Neural cell (in vitro differentiated cells): ENCODE data around the gene SCAP. TPM values are rescaled to one million over a fixed set of nuclear protein-coding genes. Genes with fewer than 3 reads are reported as not detected.

ENCODE experiments used
- H2AFZ ChIP-seq: fragments of 200-600, 300-800 bp; sonication (generic), shearing (Covaris generic); 2 replicates; pipeline ENCODE4 v1.6.0; 2014; ENCODE audit warnings: low read depth, mild to moderate bottlenecking, antibody characterized with exemption, low read length, moderate library complexity
- H3F3A ChIP-seq: fragments of 200-600 bp; shearing (Covaris generic); 2 replicates; pipeline ENCODE4 v1.6.1; 2016; ENCODE audit warnings: mild to moderate bottlenecking, moderate library complexity, mixed read lengths, antibody characterized with exemption, low read length; ENCODE audit not compliant: insufficient read depth, poor library complexity, severe bottlenecking
- H3K27ac ChIP-seq: fragments of 200-600, 300-800 bp; sonication (generic), shearing (Covaris generic); 2 replicates; pipeline ENCODE4 v1.5.1; 2014; ENCODE audit warnings: mild to moderate bottlenecking, low read length, moderate library complexity
- H3K27me3 ChIP-seq: fragments of 300-800, 200-600 bp; sonication (generic), shearing (Covaris generic); 2 replicates; pipeline ENCODE4 v1.6.0; 2014; ENCODE audit warnings: mild to moderate bottlenecking, low read depth, low read length, moderate library complexity; ENCODE audit not compliant: insufficient read depth
- H3K36me3 ChIP-seq: fragments of 300-800, 200-600 bp; sonication (generic), shearing (Covaris generic); 2 replicates; pipeline ENCODE4 v1.5.1; 2014; ENCODE audit warnings: mild to moderate bottlenecking, antibody characterized with exemption, low read length, moderate library complexity; ENCODE audit not compliant: insufficient read depth
- H3K4me2 ChIP-seq: fragments of 300-800, 200-600 bp; sonication (generic), shearing (Covaris generic); 2 replicates; pipeline ENCODE4 v1.6.0; 2014; ENCODE audit warnings: mild to moderate bottlenecking, low read length
- H3K4me3 ChIP-seq: fragments of 300-800, 200-600 bp; sonication (generic), shearing (Covaris generic); 2 replicates; pipeline ENCODE4 v1.5.1; 2014; ENCODE audit warnings: mild to moderate bottlenecking, low read length, moderate library complexity
- H3K79me2 ChIP-seq: fragments of 200-600 bp; shearing (Covaris generic); replicated peaks from 2 replicates; pipeline ENCODE4 v1.6.0; 2014; ENCODE audit warnings: mild to moderate bottlenecking, low read length, moderate library complexity; ENCODE audit not compliant: insufficient read depth
- H3K9ac ChIP-seq: fragments of 300-800, 200-600 bp; sonication (generic), shearing (Covaris generic); 2 replicates; pipeline ENCODE4 v1.6.1; 2016; ENCODE audit warnings: mild to moderate bottlenecking, low read length, mixed read lengths
- H3K9me2 ChIP-seq: fragments of 200-600 bp; shearing (Covaris generic); 2 replicates; pipeline ENCODE4 v1.6.1; 2016; ENCODE audit warnings: mild to moderate bottlenecking, low read length, mixed read lengths; ENCODE audit not compliant: insufficient read depth
- H3K9me3 ChIP-seq: fragments of 200-600, 300-800 bp; sonication (generic), shearing (Covaris generic); 2 replicates; pipeline ENCODE4 v1.6.1; 2016; ENCODE audit warnings: mild to moderate bottlenecking, mixed run types, low read length, moderate library complexity, mixed read lengths
- H4K20me1 ChIP-seq: fragments of 200-600 bp; shearing (Covaris generic); 2 replicates; pipeline ENCODE4 v1.6.1; 2016; ENCODE audit warnings: mild to moderate bottlenecking, mixed run types; ENCODE audit not compliant: insufficient read depth
- CTCF ChIP-seq: fragments of 450-650 bp; IDR thresholded peaks from 2 replicates; pipeline ENCODE4 v1.5.1; 2014; ENCODE audit warnings: antibody characterized with exemption, mild to moderate bottlenecking, moderate library complexity; ENCODE audit not compliant: poor library complexity, severe bottlenecking
- EP300 ChIP-seq: fragments of 450-650 bp; conservative IDR thresholded peaks from 2 replicates; pipeline ENCODE4 v1.6.1; 2014; ENCODE audit warnings: antibody characterized with exemption, mild to moderate bottlenecking, moderate library complexity; ENCODE audit not compliant: poor library complexity, severe bottlenecking
- EZH2 ChIP-seq: fragments of 200-600, 300-800 bp; shearing (Covaris generic), sonication (generic); IDR thresholded peaks from 2 replicates; pipeline ENCODE4 v1.6.1; 2014; ENCODE audit warnings: antibody characterized with exemption, low read length, borderline replicate concordance, mild to moderate bottlenecking; ENCODE audit not compliant: insufficient read depth, poor library complexity, severe bottlenecking
- MXI1 ChIP-seq: fragments of 450-650 bp; conservative IDR thresholded peaks from 2 replicates; pipeline ENCODE4 v1.6.1; 2014; ENCODE audit warnings: antibody characterized with exemption, mild to moderate bottlenecking; ENCODE audit not compliant: poor library complexity, severe bottlenecking
- POLR2AphosphoS5 ChIP-seq: IDR thresholded peaks from 2 replicates; pipeline ENCODE4 v1.6.1; 2012
- RAD21 ChIP-seq: fragments of 450-650 bp; conservative IDR thresholded peaks from 2 replicates; pipeline ENCODE4 v1.6.1; 2014; ENCODE audit warnings: antibody characterized with exemption, mild to moderate bottlenecking, moderate library complexity
- REST ChIP-seq: IDR thresholded peaks from 2 replicates; pipeline ENCODE4 v1.6.1; 2012; ENCODE audit warnings: borderline replicate concordance
- SMC3 ChIP-seq: fragments of 450-650 bp; conservative IDR thresholded peaks from 2 replicates; pipeline ENCODE4 v1.6.1; 2014; ENCODE audit warnings: antibody characterized with exemption, mild to moderate bottlenecking, moderate library complexity; ENCODE audit not compliant: poor library complexity
- TAF1 ChIP-seq: IDR thresholded peaks from 2 replicates; pipeline ENCODE4 v1.6.1; 2012; ENCODE audit warnings: low read depth
- polyA plus RNA-seq: library from polyadenylated mRNA; depleted of rRNA; stranded (reverse); fragments of >200 nt; gene quantifications from 2 replicates; pipeline ENCODE4 v1.2.3, GENCODE V29; 2014

SCAP gene
- polyA plus RNA-seq, 1 donor from 2014 or later = 58.0 TPM

- Histone ChIP-seq H3K79me2 (no peaks in the 10 kb centered on the region), H3K4me2 (no peak overlapping the region), H3K4me3 (no peak overlapping the region), H3K9me3 (no peaks in the 10 kb centered on the region), H3F3A (no peaks in the 10 kb centered on the region), H3K9ac (no peak overlapping the region), H3K27me3 (no peaks in the 10 kb centered on the region), H3K9me2 (no peaks in the 10 kb centered on the region), H3K36me3 (no peaks in the 10 kb centered on the region), H3K27ac (no peak overlapping the region), H4K20me1 (no peaks in the 10 kb centered on the region), H2AFZ (no peak overlapping the region)
- no peak for TF ChIP-seq REST
- TF ChIP-seq TAF1 = no peak
- no peak for TF ChIP-seq SMC3
- TF ChIP-seq EZH2 = no peak
- no peak for TF ChIP-seq POLR2AphosphoS5
- TF ChIP-seq CTCF = no peak
- TF ChIP-seq EP300 = no peak
- TF ChIP-seq RAD21 = no peak
- TF ChIP-seq MXI1 = no peak
Measured at GRCh38 chr3:47503033-47503432, 27.3 kb upstream of the SCAP start.

- Histone ChIP-seq H3K36me3 (no peaks in the 10 kb centered on the region), H3K4me2 (no peak overlapping the region)
Measured at GRCh38 chr3:47496892-47497291, 21.2 kb upstream of the SCAP start.

More at GRCh38 chr3:47496892-47497291, 21.2 kb upstream of the SCAP start:
- no peak for TF ChIP-seq RAD21
- no peak for TF ChIP-seq EP300
- no peak for TF ChIP-seq CTCF
- TF ChIP-seq POLR2AphosphoS5 = no peak
- TF ChIP-seq REST = no peak
- TF ChIP-seq SMC3 = no peak
- no peak for TF ChIP-seq TAF1
- TF ChIP-seq EZH2 = no peak
- no peak for TF ChIP-seq MXI1
- H2AFZ ChIP-seq = no peak overlapping the region
- no peaks in the 10 kb centered on the region for H3K9me3 ChIP-seq
- H3K9me2 ChIP-seq = no peaks in the 10 kb centered on the region
- H3K27ac ChIP-seq = no peak overlapping the region
- H4K20me1 ChIP-seq = no peaks in the 10 kb centered on the region
- no peaks in the 10 kb centered on the region for H3F3A ChIP-seq
- no peaks in the 10 kb centered on the region for H3K27me3 ChIP-seq
- no peak overlapping the region for H3K9ac ChIP-seq
- no peak overlapping the region for H3K4me3 ChIP-seq
- no peaks in the 10 kb centered on the region for H3K79me2 ChIP-seq
